IPS-NIHi7 (cell line): ENCODE results near the gene TRMT1L.
"Not testable (repeated sequence)": the region's sequence is repeated elsewhere in the genome, so short reads cannot be mapped to it uniquely, and the experiment has no call there.

Experiments
- DNase-seq: peaks from one replicate; pipeline ENCODE4 v3.0.0; 2012; ENCODE audit warnings: mixed read lengths; ENCODE audit errors: extremely low spot score

The TRMT1L gene, protein sequence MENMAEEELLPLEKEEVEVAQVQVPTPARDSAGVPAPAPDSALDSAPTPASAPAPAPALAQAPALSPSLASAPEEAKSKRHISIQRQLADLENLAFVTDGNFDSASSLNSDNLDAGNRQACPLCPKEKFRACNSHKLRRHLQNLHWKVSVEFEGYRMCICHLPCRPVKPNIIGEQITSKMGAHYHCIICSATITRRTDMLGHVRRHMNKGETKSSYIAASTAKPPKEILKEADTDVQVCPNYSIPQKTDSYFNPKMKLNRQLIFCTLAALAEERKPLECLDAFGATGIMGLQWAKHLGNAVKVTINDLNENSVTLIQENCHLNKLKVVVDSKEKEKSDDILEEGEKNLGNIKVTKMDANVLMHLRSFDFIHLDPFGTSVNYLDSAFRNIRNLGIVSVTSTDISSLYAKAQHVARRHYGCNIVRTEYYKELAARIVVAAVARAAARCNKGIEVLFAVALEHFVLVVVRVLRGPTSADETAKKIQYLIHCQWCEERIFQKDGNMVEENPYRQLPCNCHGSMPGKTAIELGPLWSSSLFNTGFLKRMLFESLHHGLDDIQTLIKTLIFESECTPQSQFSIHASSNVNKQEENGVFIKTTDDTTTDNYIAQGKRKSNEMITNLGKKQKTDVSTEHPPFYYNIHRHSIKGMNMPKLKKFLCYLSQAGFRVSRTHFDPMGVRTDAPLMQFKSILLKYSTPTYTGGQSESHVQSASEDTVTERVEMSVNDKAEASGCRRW

GRCh38 chr1:185156854-185157598 is at the start of gene TRMT1L, which contains the start of gene SWT1:
Gene TRMT1L, minus strand, starts transcription at chr1:185156953. Its CDS starts 241 bp downstream, at chr1:185156712.
Gene SWT1, plus strand, starts transcription at chr1:185157167. Its CDS starts 3,675 bp downstream, at chr1:185160842.
- peak; percentile 94 for DNase-seq

DNA sequence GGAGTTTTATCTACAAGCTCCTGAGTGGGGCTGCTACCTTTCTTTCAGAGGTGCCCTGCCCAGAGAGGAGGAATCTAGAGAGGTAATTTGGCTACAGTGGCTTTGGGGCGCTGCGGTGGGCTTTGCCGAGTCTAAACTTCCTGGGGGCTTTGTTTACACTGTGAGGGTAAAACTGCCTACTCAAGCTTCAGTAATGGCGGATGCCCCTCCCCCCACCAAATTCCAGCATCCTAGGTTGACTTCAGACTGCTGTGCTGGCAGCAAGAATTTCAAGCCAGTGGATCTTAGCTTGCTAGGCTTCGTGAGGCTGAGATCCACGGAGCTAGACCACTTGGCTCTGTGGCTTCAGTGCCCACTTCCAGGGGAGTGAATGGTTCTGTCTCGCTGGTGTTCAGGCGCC is 44.1 kb upstream of the TRMT1L start:
- DNase-seq = no peak

- DNase-seq = not testable (repeated sequence)
Observed at GRCh38 chr1:185198712-185199111, 42.0 kb upstream of the TRMT1L start.

DNA sequence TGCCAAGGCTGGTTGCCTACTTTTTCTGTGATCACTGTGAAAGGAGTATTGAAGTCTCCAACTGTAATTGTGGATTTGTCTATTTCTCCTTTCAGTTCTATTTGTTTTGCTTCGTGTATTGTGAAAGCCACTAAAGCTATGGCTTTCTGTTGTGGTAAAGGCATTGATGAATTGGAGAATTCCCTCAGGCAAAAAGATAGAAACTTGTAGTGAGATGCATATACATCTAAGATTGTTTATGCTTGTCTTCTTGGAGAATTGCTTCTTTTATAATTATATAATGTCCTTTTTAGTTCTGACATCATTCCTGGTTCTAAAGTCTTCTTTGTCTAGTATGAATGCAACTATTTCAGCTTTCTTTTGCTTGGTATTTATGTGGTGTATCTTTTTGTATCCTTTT is 37.0 kb upstream of the TRMT1L start:
- no peak for DNase-seq

- peak; percentile 72 for DNase-seq
Observed at GRCh38 chr1:185170291-185170848, 13.6 kb upstream of the TRMT1L start.

- DNase-seq = no peak
Observed at GRCh38 chr1:185166106-185166505, 9.4 kb upstream of the TRMT1L start.

- no peak for DNase-seq
Observed at GRCh38 chr1:185162491-185162890, 5.7 kb upstream of the TRMT1L start.

GRCh38 chr1:185159966-185160365 is 3.2 kb upstream of the TRMT1L start:
- no peak for DNase-seq

- DNase-seq = no peak
Observed at GRCh38 chr1:185158800-185159199, 2.0 kb upstream of the TRMT1L start.

DNA sequence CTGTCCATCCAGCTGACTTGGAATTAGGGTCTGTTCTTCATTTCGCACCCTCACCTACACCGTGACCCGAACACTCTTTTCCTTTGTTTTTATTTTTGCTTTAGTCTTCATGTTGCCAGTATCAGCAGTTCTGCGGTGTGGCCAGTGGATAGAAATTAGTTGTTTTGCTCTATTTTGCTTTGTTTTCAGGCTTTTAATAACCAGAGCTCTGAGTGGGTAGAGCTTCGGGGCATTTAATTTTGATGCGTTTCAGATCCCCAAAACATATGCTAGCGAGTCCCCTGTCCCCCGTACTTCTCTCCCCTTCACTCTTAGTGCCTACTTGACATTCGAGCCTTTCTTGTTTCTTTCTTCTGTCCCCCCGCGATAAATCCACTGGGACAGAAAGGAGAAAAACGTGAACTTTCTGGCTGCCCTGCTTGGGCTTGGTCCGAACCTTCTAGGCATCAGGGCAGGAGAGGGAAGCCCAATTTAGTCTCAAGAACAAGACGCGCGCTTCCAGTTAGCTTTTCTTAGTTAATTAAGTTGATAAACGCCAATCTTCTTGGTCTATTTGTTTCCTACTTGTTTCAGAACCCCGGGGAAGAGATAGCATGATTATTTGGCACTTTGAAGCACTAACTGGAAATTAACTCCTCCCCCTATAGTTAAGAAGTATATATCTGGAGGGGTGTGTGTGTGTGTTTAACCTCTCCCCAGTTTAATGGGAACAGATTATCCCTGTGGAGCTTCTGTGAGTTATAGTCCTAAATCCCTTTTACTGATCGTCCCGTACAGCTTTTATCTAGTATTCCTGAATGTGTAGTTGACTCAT is 1.1 kb upstream of the TRMT1L start:
- DNase-seq = no peak

- DNase-seq = no peak
Observed at GRCh38 chr1:185156288-185156853, 382 bp downstream of the TRMT1L start.

DNA sequence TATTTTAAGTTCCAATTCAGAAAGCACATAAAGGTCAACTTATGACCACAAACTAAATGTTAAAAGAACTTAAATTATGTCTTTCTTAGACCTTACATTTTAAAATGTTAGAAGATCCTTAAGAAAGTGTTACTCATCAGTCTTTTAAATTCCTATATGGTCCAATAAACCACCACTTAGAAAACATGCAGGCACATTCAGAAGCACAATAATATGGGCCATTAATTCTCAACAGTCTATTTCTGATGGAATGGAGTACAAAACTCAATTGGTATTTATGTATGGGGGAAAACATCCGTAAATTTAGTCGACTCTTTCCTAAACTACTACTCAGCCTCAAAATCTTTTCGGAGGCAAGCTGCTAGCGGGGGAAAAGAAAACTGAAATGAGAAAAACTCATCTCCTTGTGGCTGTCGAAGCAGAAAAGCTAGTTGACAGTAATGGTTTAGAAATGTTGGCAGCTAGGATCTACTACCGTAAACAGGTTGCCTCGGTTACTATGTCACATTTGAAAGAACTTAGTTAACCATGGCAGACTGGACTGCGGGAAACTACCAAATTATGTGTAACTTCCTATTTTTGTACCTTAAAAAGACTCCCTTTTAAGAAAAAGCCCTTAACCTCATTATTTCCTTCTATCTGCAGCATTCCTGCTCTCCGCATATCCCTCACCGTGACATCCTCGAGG is 1.0 kb downstream of the TRMT1L start:
- no peak for DNase-seq

DNA sequence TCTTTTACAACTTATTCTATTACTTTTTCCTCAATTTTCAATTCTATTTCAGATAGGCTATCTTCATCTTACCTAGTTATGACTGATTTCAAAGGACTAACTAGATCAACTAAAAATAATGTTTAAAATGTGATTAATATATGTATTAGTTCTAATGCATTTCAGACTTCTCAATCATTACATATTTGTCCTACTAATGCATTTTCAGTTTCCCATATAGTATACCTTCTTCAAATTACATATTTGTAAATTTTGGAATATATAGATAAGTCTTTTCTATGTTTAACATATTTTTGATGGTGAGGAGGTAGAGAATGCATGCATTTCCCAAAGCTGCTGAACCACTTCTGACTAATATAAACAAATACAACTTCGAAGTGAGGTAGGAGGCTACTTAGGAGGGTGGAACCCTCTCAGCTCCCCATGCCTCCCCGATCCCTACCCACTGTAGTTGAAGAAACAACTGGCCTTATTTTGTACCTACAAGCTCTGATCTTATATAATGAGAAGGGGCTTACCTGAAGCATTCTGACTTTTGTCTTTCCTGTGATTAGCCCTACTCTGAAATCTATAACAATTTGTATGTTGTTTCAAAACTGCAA is 1.7 kb downstream of the TRMT1L start:
- no peak for DNase-seq

DNA sequence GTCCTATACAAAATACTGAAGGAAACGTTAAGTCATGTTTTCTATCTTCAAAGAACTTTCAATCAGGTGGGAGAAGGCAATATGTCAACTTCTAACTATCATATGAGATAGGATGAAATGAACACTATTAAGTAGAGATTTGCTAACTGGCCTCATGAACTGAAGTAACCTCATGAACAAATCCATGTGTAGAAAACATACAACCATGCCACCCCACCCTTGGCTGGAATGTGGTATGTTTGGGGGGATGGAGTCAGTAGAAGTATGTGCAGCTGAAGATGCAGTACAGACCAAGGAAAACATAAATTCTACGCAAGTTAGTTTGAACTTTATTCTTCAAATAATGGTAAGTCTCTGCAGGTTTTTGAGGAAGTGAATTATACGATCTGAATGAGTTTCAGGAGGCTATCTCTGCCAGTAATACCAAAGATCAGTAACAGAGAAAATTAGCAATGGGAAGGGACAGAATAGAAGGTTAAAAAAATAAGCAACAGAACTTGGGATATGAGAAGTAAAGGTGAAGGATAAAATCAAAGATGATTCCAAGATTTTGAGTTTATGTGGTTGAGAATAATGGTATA is 4.5 kb downstream of the TRMT1L start:
- no peak for DNase-seq

- DNase-seq = no peak
Observed at GRCh38 chr1:185151215-185151614, 5.5 kb downstream of the TRMT1L start.

GRCh38 chr1:185144233-185144632 is 12.5 kb downstream of the TRMT1L start:
- DNase-seq = no peak

DNA sequence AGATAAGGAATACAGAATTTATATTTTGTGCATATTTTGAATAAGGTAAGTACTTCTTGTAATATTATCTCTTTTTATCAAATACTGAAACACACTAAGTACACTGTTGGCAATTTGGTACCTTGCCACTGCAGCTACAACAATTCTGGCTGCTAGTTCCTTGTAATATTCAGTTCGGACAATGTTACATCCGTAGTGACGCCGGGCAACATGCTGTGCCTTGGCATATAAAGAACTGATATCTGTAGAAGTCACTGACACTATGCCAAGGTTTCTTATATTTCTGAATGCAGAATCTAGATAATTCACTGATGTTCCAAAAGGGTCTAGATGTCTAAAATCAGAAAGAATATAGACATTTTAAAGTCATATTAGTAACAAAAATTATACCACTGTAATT is 17.5 kb downstream of the TRMT1L start:
- no peak for DNase-seq

DNA sequence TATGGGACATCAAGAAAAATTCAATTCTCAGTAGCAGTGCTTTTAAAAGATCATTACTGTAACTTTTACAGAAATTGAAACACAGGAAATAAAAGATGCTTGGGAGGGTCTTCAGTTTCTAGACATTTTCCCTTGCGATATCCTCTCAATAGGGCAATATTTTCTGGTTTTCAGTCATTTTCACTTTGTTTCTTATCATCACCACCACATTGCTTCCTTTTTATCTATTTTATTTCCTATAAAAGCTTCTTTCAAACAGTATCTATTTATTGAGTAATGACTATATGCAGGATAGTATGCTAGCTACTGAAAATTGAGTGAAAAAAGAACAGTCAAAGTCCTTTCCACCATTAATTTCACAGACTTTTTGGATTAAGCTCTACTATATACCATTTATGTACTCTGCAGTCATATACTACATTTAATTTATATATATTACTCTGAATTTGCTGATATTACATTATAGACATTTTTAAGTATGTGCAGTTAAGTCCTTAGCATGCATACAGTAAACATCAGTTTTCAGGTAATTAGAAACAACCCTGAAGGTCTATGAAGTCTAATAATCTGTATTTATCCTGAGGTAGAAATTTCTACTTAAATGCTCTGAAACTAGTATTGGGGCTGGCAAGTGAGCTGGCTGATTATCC is 18.7 kb downstream of the TRMT1L start:
- no peak for DNase-seq

DNA sequence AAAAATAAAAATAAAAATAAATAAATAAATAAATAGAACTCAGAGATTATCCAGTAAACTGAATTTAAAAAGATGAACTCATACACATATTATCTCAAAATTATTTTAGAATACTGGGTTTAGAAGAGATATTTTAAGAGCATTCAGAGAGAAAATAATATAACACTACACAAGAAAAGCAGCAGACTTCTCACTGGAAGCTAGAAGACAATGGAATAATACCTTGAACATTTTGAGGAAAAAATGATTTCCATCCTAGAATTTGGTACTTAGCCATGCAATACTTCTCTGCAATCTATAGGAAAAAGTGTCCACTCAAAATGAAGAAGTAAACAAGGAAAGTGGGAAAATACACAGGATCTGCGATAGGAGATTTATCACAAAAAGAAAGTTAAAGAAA is 24.2 kb downstream of the TRMT1L start:
- DNase-seq = no peak
